GM03348 (cell line): ENCODE results near the gene USP9Y.
"Not testable (repeated sequence)": the region's sequence is repeated elsewhere in the genome, so short reads cannot be mapped to it uniquely, and the experiment has no call there.

Experiments used
- DNase-seq: peaks from one replicate; pipeline ENCODE4 v3.0.0; 2012; ENCODE audit warnings: low spot score

USP9Y gene, protein sequence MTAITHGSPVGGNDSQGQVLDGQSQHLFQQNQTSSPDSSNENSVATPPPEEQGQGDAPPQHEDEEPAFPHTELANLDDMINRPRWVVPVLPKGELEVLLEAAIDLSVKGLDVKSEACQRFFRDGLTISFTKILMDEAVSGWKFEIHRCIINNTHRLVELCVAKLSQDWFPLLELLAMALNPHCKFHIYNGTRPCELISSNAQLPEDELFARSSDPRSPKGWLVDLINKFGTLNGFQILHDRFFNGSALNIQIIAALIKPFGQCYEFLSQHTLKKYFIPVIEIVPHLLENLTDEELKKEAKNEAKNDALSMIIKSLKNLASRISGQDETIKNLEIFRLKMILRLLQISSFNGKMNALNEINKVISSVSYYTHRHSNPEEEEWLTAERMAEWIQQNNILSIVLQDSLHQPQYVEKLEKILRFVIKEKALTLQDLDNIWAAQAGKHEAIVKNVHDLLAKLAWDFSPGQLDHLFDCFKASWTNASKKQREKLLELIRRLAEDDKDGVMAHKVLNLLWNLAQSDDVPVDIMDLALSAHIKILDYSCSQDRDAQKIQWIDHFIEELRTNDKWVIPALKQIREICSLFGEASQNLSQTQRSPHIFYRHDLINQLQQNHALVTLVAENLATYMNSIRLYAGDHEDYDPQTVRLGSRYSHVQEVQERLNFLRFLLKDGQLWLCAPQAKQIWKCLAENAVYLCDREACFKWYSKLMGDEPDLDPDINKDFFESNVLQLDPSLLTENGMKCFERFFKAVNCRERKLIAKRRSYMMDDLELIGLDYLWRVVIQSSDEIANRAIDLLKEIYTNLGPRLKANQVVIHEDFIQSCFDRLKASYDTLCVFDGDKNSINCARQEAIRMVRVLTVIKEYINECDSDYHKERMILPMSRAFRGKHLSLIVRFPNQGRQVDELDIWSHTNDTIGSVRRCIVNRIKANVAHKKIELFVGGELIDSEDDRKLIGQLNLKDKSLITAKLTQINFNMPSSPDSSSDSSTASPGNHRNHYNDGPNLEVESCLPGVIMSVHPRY (N-terminal part only)

DNA sequence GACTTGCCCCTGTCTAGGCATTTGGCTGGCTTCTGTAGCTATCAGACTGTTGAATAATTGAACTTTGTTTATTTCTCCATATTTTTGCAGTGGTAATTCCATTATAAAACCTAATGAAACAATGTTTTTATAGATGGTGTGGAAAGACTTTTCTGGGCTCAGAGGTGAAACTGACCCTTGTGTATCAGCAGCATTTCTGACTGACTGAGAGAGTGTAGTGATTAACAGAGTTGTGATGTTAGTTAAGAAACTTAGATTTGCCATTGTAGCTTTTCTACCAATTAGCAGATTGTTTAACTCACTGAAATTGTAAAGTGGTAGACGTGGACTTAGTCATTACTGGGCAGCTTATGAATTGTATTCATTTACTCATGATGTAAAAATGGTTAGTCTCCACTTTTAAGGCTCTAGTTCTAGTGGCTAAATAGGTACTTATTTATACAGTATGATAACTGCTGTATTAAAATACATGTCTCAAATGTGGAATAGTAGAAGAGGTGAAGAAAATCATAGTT lies at the start of gene USP9Y:
USP9Y (plus strand) TSS at position 51 of the 515 bp plus-strand sequence. CDS start 8,217 bp downstream, outside the sequence.
- no peak for DNase-seq

DNA sequence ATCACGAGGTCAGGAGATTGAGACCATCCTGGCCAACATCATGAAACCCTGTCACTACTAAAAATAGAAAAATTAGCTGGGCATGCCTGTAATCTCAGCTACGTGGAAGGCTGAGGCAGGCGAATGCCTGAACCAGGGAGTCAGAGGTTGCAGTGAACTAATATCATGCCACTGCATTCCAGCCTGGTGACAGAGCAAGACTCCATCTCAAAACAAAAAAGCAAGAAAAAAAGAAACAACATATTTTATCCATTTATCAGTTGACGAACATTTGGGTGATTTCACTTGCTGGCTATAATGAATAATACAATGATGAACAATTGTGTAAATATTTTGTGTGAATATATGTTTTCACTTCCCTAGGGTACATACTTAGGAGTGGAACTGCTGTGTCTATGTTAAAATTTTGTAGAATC lies 49.4 kb upstream of the USP9Y start:
- DNase-seq = peak; percentile 12

DNA sequence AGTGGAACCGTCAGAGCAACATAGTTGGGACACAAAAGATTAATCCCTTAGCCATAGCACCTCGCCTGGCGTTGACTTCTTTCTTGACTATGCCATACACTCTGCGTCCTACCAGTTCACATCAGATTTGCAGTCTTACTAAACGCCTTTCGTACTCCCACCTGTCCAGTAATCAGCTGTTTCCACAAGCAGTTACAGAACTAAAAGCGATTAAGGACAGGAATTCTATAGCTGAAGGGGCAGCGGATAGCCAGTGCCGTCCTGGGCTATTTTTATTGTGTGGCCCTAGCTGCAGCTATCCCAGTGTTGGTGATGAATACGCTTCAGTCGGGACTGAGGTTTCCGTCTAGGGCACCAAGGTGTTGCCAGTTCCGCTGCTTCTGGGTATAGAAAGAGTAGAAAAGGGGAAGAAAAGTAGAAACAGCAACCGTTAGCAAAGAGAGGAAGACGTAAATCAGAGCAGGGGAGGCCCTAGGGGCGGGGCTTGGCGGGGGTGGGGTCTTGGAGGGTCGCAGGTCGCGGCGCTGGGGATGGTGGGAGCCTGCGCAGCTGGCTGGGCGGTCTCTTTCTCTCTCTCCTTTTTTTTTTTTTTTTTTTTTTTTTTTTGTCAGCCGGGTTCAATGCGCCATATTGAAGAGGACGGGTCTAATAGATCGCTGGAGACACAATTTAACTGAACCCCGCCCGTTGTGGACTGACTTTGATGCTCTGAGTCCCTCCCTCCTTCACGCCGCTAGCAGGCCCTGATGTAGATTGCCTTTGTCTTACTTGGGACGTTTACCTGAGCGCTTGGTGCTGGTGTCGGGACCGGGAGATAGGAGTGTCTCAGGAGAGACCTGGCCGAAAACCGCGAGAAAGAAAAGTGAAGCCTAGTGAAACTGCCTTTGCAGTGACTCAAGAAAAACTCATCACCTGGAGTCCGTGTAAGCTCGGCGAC lies 39.0 kb upstream of the USP9Y start:
- DNase-seq = peak; percentile 88

DNA sequence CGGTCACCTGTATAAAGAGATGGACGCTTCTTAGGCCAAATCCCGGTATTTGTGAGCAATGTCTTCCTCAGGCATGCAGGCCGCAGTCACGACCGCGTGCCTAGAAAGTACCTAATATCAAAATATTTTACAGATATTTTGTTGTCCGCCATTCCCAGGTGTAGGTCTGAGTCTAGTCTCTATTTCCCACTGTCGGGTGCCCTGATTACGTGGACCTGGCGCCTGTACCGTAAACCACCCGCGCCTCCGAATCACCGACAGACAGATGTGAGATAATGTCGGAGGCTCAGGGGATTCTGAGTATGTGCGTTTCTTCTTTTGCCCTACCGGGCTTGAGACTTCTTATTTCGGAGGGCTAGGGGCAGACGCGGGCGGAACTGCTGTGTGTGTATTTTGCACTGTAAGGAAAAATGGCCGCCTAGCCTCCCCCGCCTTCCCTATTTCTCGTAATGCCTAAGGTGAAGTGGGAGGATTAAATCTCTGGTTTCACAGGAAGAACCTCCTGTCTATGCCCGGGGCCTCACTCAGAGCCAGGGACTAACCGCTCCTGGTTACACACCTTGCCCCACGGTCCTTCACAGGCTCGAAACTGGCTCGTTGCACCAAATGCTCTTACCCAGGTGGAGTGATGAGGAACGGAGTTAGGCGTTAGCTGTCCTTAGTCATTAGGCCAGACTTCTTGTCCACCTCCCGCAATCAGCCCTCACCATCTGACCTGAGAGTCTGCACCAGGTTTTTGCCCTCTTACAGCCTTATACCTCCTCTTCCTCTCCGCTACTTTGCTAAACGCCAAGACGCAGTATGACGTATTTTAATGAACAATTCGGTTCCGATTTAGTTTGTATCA lies 38.1 kb upstream of the USP9Y start:
- peak; percentile 18 for DNase-seq

GRCh38 chrY:12663845-12664244 lies 37.2 kb upstream of the USP9Y start:
- not testable (repeated sequence) for DNase-seq

GRCh38 chrY:12678111-12678510 lies 22.9 kb upstream of the USP9Y start:
- no peak for DNase-seq

- peak; percentile 4 for DNase-seq
Measured at GRCh38 chrY:12681535-12681934, 19.5 kb upstream of the USP9Y start.

DNA sequence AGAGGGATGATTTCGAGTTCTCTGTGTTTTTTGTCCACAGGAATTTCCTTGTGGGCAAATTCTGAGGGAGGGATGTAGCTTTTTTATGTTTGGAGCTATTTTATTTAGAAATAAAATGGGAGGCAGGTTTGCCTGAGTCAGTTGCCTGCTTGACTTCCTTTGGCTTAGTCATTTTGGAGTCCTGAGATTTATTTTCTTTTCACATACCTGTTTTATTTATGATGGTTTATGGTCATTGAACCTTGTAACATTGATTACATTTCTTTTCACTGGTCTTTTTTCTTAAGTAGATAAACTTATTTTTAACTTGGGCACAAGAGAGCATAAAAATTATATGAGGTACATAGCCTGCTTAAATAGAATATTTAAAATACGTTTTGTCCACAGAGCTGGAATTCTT lies 12.7 kb upstream of the USP9Y start:
- no peak for DNase-seq

- no peak for DNase-seq
Measured at GRCh38 chrY:12700087-12700486, 944 bp upstream of the USP9Y start.

DNA sequence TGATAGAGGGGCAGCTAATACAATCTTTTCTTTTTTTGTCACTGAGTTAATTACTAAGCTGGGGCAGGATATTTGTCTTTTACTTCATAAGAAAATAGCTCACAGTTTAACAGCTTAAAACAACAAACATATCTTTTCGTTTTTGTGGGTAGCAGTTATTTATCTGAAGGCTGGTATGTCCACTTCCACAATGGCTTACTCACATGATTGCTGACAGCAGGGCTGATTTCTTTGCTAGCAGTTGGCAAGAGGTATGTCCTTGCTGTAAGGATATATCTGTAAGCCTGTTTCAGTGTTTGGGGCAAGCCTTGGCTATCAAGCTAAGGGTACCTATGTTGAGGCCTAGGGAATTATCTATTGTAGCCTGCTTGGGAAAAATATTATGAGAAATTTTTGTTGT lies 1.1 kb downstream of the USP9Y start:
- peak; percentile 6 for DNase-seq

DNA sequence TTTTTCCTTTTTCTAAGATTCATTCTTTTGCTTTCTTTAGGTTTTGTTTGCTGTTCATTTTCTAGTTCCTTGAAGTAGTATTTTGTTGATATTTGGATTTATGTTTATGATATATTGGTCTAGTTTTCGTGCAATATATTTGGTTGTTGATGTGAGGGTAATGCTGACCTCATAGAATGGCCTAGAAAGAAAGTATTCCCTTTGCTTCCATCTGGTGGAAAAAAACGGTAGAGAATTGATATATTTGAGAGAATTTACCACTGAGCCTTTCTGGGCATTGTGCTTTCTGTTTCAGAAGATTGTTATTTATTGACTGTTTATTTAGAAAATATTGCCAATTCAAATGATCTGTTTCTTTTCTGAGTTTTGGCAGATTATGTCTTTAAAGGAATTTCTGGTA lies 9.4 kb downstream of the USP9Y start:
- DNase-seq = peak; percentile 35

DNA sequence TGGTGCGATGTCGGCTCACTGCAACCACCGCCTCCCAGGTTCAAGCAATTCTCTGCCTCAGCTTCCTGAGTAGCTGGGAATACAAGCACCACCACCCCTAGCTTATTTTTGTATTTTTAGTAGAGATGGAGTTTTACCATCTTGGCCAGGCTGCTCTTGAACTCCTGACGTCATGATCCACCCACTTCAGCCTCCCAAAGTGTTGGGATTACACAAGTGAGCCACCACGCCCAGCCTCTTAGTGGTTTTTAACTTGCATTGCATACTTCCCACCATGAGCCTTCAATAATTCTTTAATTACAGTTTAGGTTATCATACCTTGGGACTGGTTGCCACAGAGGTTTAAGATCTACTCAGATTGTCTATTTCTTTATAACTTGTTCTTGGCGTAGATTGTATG lies 14.3 kb downstream of the USP9Y start:
- DNase-seq = no peak

- no peak for DNase-seq
Measured at GRCh38 chrY:12729746-12730145, 28.7 kb downstream of the USP9Y start.

GRCh38 chrY:12733625-12734024 lies 32.6 kb downstream of the USP9Y start:
- DNase-seq = peak; percentile 1

DNA sequence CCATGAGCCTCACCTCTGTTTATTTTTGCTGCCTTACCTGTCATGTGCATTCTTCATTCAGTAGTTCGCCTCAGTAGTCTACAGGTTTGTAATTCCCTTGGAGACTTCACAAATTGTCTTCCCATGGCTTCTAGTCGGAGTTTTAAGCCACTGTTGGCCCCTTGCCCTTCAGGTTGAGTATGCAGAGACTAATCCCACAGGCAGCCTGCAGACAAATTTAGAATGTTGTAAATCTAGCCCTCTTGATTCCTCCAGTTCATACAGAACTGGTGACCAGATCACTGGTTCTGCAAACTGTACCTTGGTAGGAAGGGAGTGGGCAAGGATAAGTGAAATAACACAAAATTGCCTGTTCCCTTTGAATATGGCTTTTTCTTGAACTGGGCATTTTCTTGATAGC lies 33.0 kb downstream of the USP9Y start:
- no peak for DNase-seq

DNA sequence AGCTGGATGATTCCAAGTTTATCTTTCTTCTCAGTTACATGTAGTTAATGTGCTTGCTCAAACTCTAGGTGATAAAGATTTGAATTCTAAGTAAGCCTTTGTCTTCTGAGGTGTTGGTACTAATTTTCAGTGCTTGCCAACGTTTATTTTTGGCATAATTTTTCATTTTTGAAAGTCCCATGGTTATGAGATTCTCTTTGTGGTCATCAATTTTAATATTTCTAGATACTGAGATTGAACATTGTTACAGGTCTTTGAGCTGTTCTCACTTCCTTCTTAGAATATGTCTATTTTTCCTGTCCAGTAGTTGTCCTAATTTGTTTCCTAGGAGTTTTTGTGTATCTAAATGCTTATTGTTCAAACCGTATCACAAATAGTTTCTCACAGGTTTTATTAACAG lies 40.4 kb downstream of the USP9Y start:
- no peak for DNase-seq

DNA sequence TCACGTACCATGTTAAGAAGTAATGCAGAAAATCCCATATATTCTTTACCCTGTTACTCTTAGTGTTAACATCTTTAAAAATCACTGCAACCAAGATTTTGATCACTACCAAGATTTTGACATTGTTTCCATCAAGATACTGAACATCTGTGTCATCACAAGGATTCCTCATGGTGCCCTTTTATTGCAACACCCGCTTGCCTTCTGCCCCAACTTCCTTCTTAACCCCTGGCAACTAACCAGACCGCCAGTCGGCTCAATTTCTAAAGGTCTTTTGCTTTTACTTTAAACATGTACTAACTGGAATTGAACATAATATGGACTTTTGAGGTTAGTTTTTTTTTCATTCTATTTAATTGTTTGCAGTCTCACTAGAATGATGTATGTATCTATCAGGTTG lies 41.7 kb downstream of the USP9Y start:
- DNase-seq = peak; percentile 1

DNA sequence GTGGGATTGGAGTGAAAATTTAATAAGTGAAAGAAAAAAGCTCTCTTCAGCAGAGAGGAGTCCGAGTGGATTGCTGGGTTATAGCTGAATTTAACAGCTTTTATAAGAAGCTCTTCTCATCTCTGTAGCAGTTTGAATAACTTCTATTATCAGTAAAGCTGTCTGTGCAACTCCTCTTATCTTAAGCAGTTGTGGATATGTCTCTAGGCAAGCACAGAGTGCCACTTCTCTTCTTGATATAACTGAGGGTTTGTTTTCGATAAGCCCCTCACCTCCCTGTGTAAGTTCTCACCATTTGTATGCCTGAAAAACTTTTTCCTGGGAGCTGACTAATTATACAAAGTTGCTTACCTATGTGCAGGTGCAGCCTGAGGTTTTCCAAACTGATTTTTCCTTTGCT lies 43.1 kb downstream of the USP9Y start:
- DNase-seq = no peak

DNA sequence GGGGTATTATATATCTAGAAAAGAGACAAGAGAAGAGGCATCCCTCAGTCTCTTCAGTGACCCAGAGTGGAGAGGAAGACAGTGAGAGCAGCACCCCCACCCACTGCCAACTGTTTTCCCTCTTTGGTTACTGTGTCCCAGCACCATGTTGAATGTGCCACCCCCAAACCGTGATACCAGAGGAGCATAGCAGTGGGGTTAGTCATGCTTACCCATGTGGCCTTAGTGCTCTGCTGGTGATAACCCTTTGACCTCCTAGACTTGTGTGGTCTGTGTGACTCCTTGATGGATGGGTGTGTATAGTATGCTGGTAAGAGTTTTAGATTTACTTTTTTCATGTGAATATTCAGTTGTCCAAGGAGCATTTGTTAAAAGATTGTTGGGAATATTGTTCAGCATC lies 48.3 kb downstream of the USP9Y start:
- DNase-seq = no peak

DNA sequence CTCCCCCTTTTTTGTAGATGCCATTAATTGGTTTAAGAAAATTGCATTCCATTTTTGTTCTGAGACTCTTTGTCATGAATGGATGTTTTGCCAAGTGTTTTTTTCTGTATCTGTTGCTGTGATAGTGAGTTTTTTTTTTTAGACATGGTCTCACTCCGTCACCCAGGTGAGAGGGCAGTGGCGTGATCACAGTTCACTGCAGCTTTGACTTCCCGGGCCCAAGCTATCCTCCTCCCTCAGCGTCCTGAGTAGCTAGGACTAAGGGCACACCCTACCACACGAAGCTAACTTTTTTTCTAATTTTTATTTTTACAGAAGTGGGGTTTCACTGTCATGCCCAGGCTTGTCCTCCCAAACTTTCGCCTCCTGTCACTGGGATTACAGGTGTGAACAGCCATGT lies 51.8 kb downstream of the USP9Y start:
- no peak for DNase-seq

DNA sequence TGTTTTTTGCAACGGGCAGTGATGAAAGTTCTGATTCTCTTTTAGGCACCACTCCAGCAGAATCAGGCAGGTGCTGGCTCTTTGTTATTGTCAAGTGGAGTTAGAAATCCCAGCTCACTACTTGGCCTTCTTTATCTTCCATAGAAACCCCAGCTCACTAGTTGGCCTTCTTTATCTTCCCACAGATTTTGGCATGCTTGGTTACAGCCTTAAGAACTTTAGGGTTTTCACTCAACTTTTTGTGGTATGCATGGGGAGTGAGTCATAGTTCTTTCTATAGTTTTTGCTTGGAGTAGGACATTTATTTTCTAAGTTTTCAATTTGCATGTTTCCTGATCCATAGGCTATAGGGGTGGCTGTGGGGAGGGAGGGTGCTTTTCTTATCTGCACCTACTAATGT lies 55.0 kb downstream of the USP9Y start:
- DNase-seq = peak; percentile 0
